ENCODE data around the gene ABI2. TPM values are rescaled to one million over a fixed set of nuclear protein-coding genes. Genes with fewer than 3 reads are reported as not detected.

Gene ABI2
- total RNA-seq, 1 experiment from 2014 or later = 72.2 TPM

DNA sequence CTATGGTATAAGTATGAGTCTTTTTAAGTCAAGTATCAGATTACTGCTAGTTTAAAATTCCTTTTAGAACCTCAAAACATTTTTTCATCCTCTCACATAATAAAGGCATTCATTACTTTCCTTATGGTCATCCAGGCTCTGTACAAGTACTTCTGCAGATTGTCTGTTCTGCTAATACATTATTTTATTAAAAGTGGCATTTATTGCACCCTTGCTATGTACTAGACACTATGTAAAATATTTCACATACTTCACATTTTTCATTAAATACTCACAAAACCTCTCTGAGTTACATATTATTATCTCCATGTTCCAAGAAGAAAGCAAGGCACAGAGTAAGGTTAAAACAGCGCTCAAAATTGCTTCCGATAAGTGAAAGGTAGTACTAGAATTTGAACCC is 122.8 kb downstream of the ABI2 start:
- ChIA-PET CTCF (no interaction called here), POLR2A (interaction anchor here (0.6 kb wide), 1 partner anchor 579 kb away, joined by 3 read pairs; no protein-coding TSS in a partner anchor)
- H3K36me3 ChIP-seq (ENCODE audit: control insufficient read depth, insufficient read depth, low read length) = peaks cover 9% of the 10 kb centered on the region
- BruUV-seq (replicated peaks) = no TSS peak
- intact Hi-C loops (cut with micrococcal nuclease; ENCODE audit: unreplicated experiment) (loop anchor here (10.0 kb wide), 2 partner anchors 364 to 464 kb away; no protein-coding TSS in a partner anchor), in situ Hi-C loops (cut with HindIII; ENCODE audit: low pct_unique_long_range_greater_than_20kb, low sequenced_read_pairs) (no loop called here)
- H3K4me3 ChIP-seq (ENCODE audit: low read depth in 2 of 2, low read length in 2 of 2) = no peak overlapping the region
- H3K4me1 ChIP-seq (ENCODE audit: control insufficient read depth, insufficient read depth, low read length) = no peaks in the 10 kb centered on the region
- no peaks in the 10 kb centered on the region for H3K27me3 ChIP-seq (ENCODE audit: control insufficient read depth, insufficient read depth, low read length)
- H3K27ac ChIP-seq (ENCODE audit: low read length) = no peak overlapping the region
- DNase-seq (ENCODE audit: low read depth, low spot score) (no peak), ATAC-seq (no peak)
- no peaks in the 10 kb centered on the region for H3K9me3 ChIP-seq (ENCODE audit: control insufficient read depth, insufficient read depth, low read depth, low read length)
- TF ChIP-seq, protein P1, sequence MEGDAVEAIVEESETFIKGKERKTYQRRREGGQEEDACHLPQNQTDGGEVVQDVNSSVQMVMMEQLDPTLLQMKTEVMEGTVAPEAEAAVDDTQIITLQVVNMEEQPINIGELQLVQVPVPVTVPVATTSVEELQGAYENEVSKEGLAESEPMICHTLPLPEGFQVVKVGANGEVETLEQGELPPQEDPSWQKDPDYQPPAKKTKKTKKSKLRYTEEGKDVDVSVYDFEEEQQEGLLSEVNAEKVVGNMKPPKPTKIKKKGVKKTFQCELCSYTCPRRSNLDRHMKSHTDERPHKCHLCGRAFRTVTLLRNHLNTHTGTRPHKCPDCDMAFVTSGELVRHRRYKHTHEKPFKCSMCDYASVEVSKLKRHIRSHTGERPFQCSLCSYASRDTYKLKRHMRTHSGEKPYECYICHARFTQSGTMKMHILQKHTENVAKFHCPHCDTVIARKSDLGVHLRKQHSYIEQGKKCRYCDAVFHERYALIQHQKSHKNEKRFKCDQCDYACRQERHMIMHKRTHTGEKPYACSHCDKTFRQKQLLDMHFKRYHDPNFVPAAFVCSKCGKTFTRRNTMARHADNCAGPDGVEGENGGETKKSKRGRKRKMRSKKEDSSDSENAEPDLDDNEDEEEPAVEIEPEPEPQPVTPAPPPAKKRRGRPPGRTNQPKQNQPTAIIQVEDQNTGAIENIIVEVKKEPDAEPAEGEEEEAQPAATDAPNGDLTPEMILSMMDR (IDR thresholded peaks at IDR 0.05) = no peak
- TF ChIP-seq SIN3A (IDR thresholded peaks at IDR 0.05; ENCODE audit: borderline replicate concordance, insufficient read depth, low read depth, low read length) (no peak), TCF7L2 (IDR thresholded peaks at IDR 0.05; ENCODE audit: low read depth, low read length) (no peak), POLR2AphosphoS5 (IDR thresholded peaks at IDR 0.05; ENCODE audit: low read depth, low read length) (no peak)
- TF ChIP-seq, protein P2, sequence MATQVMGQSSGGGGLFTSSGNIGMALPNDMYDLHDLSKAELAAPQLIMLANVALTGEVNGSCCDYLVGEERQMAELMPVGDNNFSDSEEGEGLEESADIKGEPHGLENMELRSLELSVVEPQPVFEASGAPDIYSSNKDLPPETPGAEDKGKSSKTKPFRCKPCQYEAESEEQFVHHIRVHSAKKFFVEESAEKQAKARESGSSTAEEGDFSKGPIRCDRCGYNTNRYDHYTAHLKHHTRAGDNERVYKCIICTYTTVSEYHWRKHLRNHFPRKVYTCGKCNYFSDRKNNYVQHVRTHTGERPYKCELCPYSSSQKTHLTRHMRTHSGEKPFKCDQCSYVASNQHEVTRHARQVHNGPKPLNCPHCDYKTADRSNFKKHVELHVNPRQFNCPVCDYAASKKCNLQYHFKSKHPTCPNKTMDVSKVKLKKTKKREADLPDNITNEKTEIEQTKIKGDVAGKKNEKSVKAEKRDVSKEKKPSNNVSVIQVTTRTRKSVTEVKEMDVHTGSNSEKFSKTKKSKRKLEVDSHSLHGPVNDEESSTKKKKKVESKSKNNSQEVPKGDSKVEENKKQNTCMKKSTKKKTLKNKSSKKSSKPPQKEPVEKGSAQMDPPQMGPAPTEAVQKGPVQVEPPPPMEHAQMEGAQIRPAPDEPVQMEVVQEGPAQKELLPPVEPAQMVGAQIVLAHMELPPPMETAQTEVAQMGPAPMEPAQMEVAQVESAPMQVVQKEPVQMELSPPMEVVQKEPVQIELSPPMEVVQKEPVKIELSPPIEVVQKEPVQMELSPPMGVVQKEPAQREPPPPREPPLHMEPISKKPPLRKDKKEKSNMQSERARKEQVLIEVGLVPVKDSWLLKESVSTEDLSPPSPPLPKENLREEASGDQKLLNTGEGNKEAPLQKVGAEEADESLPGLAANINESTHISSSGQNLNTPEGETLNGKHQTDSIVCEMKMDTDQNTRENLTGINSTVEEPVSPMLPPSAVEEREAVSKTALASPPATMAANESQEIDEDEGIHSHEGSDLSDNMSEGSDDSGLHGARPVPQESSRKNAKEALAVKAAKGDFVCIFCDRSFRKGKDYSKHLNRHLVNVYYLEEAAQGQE (IDR thresholded peaks at IDR 0.05; ENCODE audit: insufficient read depth in 1 of 2, low read depth in 2 of 2, low read length in 1 of 2) = no peak

DNA sequence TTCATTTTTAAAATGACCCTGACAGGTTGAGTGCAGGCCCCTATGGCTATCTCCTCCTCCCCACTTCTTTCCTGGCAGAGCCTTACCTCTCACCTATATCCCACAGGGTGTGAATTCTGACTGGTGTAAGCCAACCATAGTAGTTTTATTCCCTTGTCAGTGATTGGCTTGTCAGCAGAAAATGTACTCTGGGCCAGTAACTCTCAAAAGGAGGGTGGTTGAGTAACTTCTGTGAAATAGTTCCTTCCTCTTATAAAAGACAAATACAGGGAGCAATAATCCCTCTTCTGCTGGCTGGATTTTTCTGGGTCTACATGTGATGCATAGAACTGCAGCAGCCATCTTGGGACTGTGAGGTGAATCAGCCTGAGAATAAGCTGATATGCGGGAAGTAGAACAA is 123.5 kb downstream of the ABI2 start:
- intact Hi-C loops (cut with micrococcal nuclease; ENCODE audit: unreplicated experiment) = loop anchor here (10.0 kb wide), 2 partner anchors 363 to 463 kb away; no protein-coding TSS in a partner anchor
- ChIA-PET POLR2A (interaction anchor here (0.6 kb wide), 1 partner anchor 580 kb away, joined by 3 read pairs; no protein-coding TSS in a partner anchor), CTCF (no interaction called here)
- Histone ChIP-seq H3K9me3 (ENCODE audit: control insufficient read depth, insufficient read depth, low read depth, low read length) (no peaks in the 10 kb centered on the region), H3K27ac (ENCODE audit: low read length) (no peak overlapping the region), H3K27me3 (ENCODE audit: control insufficient read depth, insufficient read depth, low read length) (no peaks in the 10 kb centered on the region), H3K4me1 (ENCODE audit: control insufficient read depth, insufficient read depth, low read length) (no peaks in the 10 kb centered on the region), H3K4me3 (ENCODE audit: low read depth in 2 of 2, low read length in 2 of 2) (no peak overlapping the region), H3K36me3 (ENCODE audit: control insufficient read depth, insufficient read depth, low read length) (peaks cover 9% of the 10 kb centered on the region)
- DNase-seq (ENCODE audit: low read depth, low spot score) (no peak), ATAC-seq (no peak)
- no TSS peak for BruUV-seq (replicated peaks)
- TF ChIP-seq, protein P1 (IDR thresholded peaks at IDR 0.05) = no peak
- TF ChIP-seq POLR2AphosphoS5 (IDR thresholded peaks at IDR 0.05; ENCODE audit: low read depth, low read length) = no peak
- TF ChIP-seq TCF7L2 (IDR thresholded peaks at IDR 0.05; ENCODE audit: low read depth, low read length) = no peak
- TF ChIP-seq SIN3A (IDR thresholded peaks at IDR 0.05; ENCODE audit: borderline replicate concordance, insufficient read depth, low read depth, low read length) = no peak
- TF ChIP-seq, protein P2 (IDR thresholded peaks at IDR 0.05; ENCODE audit: insufficient read depth in 1 of 2, low read depth in 2 of 2, low read length in 1 of 2) = no peak
- in situ Hi-C loops (cut with HindIII; ENCODE audit: low pct_unique_long_range_greater_than_20kb, low sequenced_read_pairs) = no loop called here
